ENCODE data around the gene LMX1A.

DNA sequence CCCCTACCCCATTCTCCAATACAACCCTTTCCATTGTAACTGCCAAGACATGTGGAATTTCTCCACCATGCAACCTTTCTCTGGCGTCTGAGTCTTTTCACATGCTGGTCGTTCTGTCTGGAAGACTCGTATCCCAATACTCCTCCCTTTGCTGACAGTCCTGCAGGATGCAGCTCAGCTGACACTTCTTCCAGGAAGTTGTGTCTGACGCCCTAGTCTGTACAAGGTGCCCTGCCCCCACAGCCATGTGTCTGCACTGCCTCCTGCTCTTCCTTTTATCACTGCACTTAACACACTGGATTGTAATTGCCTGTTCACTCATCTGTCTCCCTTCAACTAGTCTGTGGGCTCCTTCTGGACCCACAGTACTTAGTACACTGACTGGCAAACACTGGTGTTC lies 188.0 kb downstream of the LMX1A start:
- TF ChIP-seq, protein P1, sequence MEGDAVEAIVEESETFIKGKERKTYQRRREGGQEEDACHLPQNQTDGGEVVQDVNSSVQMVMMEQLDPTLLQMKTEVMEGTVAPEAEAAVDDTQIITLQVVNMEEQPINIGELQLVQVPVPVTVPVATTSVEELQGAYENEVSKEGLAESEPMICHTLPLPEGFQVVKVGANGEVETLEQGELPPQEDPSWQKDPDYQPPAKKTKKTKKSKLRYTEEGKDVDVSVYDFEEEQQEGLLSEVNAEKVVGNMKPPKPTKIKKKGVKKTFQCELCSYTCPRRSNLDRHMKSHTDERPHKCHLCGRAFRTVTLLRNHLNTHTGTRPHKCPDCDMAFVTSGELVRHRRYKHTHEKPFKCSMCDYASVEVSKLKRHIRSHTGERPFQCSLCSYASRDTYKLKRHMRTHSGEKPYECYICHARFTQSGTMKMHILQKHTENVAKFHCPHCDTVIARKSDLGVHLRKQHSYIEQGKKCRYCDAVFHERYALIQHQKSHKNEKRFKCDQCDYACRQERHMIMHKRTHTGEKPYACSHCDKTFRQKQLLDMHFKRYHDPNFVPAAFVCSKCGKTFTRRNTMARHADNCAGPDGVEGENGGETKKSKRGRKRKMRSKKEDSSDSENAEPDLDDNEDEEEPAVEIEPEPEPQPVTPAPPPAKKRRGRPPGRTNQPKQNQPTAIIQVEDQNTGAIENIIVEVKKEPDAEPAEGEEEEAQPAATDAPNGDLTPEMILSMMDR (IDR thresholded peaks at IDR 0.05; ENCODE audit: low read depth, low read length, missing input control) = no peak
- no peak for TF ChIP-seq TAF1 (conservative IDR thresholded peaks at IDR 0.05)
- no peak for TF ChIP-seq GABPA (IDR thresholded peaks at IDR 0.05 in 1 of 2, conservative IDR thresholded peaks at IDR 0.05 in 1 of 2)
- TF ChIP-seq YY1 (IDR thresholded peaks at IDR 0.05) = no peak
- no peak for TF ChIP-seq REST (IDR thresholded peaks at IDR 0.05)
- no peak for TF ChIP-seq EGR1 (IDR thresholded peaks at IDR 0.05; ENCODE audit: low read depth in 2 of 2)
- no peak for TF ChIP-seq MAX (IDR thresholded peaks at IDR 0.05)
- TF ChIP-seq JUND (IDR thresholded peaks at IDR 0.05) = no peak
- TF ChIP-seq RAD21 (IDR thresholded peaks at IDR 0.05) = no peak
- TF ChIP-seq, protein P2, sequence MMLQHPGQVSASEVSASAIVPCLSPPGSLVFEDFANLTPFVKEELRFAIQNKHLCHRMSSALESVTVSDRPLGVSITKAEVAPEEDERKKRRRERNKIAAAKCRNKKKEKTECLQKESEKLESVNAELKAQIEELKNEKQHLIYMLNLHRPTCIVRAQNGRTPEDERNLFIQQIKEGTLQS (IDR thresholded peaks at IDR 0.05) = no peak

All from liver (tissue), 3 donors.